ENCODE results near the gene TGFBR3. TPM values are rescaled to one million over a fixed set of nuclear protein-coding genes. Genes with fewer than 3 reads are reported as not detected.
A peak's percentile ranks its signal among the peaks of the same experiment; 100 is the strongest.

TGFBR3 gene
- total and polyA plus RNA-seq, 9 of the 15 experiments (the other 6 are each of a cell fraction or from before 2014, with no cell fraction given): 3.6 to 32.4 (median 15.6) TPM

DNA sequence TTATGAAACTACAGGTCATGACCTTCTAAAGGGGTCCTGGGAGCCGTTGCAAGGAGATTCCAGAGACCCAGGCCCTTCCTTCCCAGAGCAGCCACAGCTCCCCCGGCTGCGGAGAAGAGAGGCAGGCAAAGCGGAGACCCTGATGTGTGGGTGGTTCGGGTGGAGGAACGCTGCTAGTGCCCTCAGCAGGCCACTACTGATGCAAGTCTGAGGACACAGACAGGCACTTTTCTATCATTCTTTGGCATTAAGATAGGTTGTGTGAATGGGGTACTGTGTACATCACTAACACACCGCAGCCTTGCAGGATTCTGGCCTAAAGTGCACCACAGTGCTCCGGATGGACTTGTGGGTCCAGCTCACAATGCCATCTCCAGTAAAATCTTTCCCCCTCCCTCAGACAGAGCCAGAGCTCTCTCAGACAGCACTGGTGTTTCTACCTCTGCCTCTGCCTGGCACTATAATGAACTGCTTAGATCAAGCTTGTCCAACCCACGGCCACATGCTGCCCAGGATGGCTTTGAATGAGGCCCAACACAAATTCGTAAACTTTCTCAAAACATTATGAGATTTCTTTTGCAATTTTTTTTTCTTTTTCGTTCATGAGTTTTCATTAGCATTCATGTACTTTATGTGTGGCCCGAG, 121.4 kb downstream of the TGFBR3 start (continued):
- no peak for TF ChIP-seq USF1 (CRISPR knock-in tag; IDR thresholded peaks at IDR 0.05)
- peak; percentile 83 for TF ChIP-seq EGR1 (conservative IDR thresholded peaks at IDR 0.05)
- TF ChIP-seq, protein P1, sequence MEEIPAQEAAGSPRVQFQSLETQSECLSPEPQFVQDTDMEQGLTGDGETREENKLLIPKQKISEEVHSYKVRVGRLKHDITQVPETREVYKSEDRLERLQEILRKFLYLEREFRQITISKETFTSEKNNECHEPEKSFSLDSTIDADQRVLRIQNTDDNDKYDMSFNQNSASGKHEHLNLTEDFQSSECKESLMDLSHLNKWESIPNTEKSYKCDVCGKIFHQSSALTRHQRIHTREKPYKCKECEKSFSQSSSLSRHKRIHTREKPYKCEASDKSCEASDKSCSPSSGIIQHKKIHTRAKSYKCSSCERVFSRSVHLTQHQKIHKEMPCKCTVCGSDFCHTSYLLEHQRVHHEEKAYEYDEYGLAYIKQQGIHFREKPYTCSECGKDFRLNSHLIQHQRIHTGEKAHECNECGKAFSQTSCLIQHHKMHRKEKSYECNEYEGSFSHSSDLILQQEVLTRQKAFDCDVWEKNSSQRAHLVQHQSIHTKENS (CRISPR knock-in tag; IDR thresholded peaks at IDR 0.05): no peak
- no peak for TF ChIP-seq KAT7 (CRISPR knock-in tag; IDR thresholded peaks at IDR 0.05; ENCODE audit: borderline replicate concordance)
- TF ChIP-seq SP1 (CRISPR knock-in tag; IDR thresholded peaks at IDR 0.05): no peak
- TF ChIP-seq ZNF589 (CRISPR knock-in tag; IDR thresholded peaks at IDR 0.05; ENCODE audit: low read depth): no peak
- TF ChIP-seq TBP (optimal IDR thresholded peaks at IDR 0.05; ENCODE audit: low read depth, low read length): no peak
- peak; percentile 54 for TF ChIP-seq CEBPG (CRISPR knock-in tag; IDR thresholded peaks at IDR 0.05)
- no peak for TF ChIP-seq CEBPG (tag; conservative IDR thresholded peaks at IDR 0.05 in 1 of 2, IDR thresholded peaks at IDR 0.05 in 1 of 2)
- no peak for TF ChIP-seq PRMT5 (CRISPR knock-in tag; IDR thresholded peaks at IDR 0.05)
- TF ChIP-seq ZNF431 (CRISPR knock-in tag; IDR thresholded peaks at IDR 0.05): no peak
- TF ChIP-seq JUND (IDR thresholded peaks at IDR 0.05; ENCODE audit: borderline replicate concordance, low read depth, low read length): no peak
- TF ChIP-seq JUND (tag; IDR thresholded peaks at IDR 0.05; ENCODE audit: borderline replicate concordance, low read depth, low read length): no peak
- TF ChIP-seq TARDBP (IDR thresholded peaks at IDR 0.05): no peak
- no peak for TF ChIP-seq MCM3 (IDR thresholded peaks at IDR 0.05)
- TF ChIP-seq ZBTB5 (IDR thresholded peaks at IDR 0.05): no peak
- no peak for TF ChIP-seq FOXA3 (CRISPR knock-in tag; conservative IDR thresholded peaks at IDR 0.05 in 1 of 2, IDR thresholded peaks at IDR 0.05 in 1 of 2)
- TF ChIP-seq MAFK (IDR thresholded peaks at IDR 0.05; ENCODE audit: low read length): no peak
- TF ChIP-seq, protein P2, sequence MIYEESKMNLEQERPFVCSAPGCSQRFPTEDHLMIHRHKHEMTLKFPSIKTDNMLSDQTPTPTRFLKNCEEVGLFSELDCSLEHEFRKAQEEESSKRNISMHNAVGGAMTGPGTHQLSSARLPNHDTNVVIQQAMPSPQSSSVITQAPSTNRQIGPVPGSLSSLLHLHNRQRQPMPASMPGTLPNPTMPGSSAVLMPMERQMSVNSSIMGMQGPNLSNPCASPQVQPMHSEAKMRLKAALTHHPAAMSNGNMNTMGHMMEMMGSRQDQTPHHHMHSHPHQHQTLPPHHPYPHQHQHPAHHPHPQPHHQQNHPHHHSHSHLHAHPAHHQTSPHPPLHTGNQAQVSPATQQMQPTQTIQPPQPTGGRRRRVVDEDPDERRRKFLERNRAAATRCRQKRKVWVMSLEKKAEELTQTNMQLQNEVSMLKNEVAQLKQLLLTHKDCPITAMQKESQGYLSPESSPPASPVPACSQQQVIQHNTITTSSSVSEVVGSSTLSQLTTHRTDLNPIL (CRISPR knock-in tag; IDR thresholded peaks at IDR 0.05): no peak
- no peak for TF ChIP-seq PPARD (CRISPR knock-in tag; IDR thresholded peaks at IDR 0.05)
- no peak for TF ChIP-seq SRSF7 (optimal IDR thresholded peaks at IDR 0.05; ENCODE audit: low read depth, low read length)
- TF ChIP-seq FOXK2 (conservative IDR thresholded peaks at IDR 0.05 in 1 of 2, IDR thresholded peaks at IDR 0.05 in 1 of 2; ENCODE audit: low read depth in 2 of 2): no peak
- TF ChIP-seq SIN3B (IDR thresholded peaks at IDR 0.05; ENCODE audit: low read depth): no peak
- TF ChIP-seq CHD1 (IDR thresholded peaks at IDR 0.05; ENCODE audit: low read length): no peak
